ENCODE measurements around the gene VGLL2.
A peak's percentile ranks its signal among the peaks of the same experiment; 100 is the strongest.

VGLL2 gene

GRCh38 chr6:117268924-117269323 is 3.6 kb downstream of the VGLL2 start:
- no peak for DNase-seq (ENCODE audit: low spot score)

GRCh38 chr6:117269638-117270054 is 4.3 kb downstream of the VGLL2 start:
- no peak for DNase-seq (ENCODE audit: low spot score)

- peak; percentile 15 for DNase-seq (ENCODE audit: low spot score)
Measured at GRCh38 chr6:117270055-117270842, 4.9 kb downstream of the VGLL2 start.

- DNase-seq (ENCODE audit: low spot score) = no peak
Measured at GRCh38 chr6:117270843-117271507, 5.6 kb downstream of the VGLL2 start.

- DNase-seq (ENCODE audit: low spot score) = no peak
Measured at GRCh38 chr6:117272032-117272866, 6.9 kb downstream of the VGLL2 start.

GRCh38 chr6:117272891-117273290 is 7.5 kb downstream of the VGLL2 start:
- DNase-seq (ENCODE audit: low spot score) = no peak

GRCh38 chr6:117275205-117275604 is 9.8 kb downstream of the VGLL2 start:
- no peak for DNase-seq (ENCODE audit: low spot score)

GRCh38 chr6:117275711-117276110 is 10.4 kb downstream of the VGLL2 start:
- no peak for DNase-seq (ENCODE audit: low spot score)

GRCh38 chr6:117276778-117277316 is 11.5 kb downstream of the VGLL2 start:
- DNase-seq (ENCODE audit: low spot score) = no peak

- DNase-seq (ENCODE audit: low spot score) = no peak
Measured at GRCh38 chr6:117280922-117281321, 15.6 kb downstream of the VGLL2 start.

GRCh38 chr6:117288083-117288715 is 22.8 kb downstream of the VGLL2 start:
- no peak for DNase-seq (ENCODE audit: low spot score)

- DNase-seq (ENCODE audit: low spot score) = no peak
Measured at GRCh38 chr6:117290173-117290846, 25.0 kb downstream of the VGLL2 start.

- no peak for DNase-seq (ENCODE audit: low spot score)
Measured at GRCh38 chr6:117298941-117299340, 33.6 kb downstream of the VGLL2 start.

- no peak for DNase-seq (ENCODE audit: low spot score)
Measured at GRCh38 chr6:117303323-117303722, 38.0 kb downstream of the VGLL2 start.

GRCh38 chr6:117304446-117304845 is 39.1 kb downstream of the VGLL2 start:
- DNase-seq (ENCODE audit: low spot score) = no peak

GRCh38 chr6:117306227-117306790 is 41.0 kb downstream of the VGLL2 start:
- DNase-seq (ENCODE audit: low spot score) = no peak

- no peak for DNase-seq (ENCODE audit: low spot score)
Measured at GRCh38 chr6:117307655-117308054, 42.3 kb downstream of the VGLL2 start.

- no peak for DNase-seq (ENCODE audit: low spot score)
Measured at GRCh38 chr6:117309069-117309468, 43.7 kb downstream of the VGLL2 start.

- DNase-seq (ENCODE audit: low spot score) = no peak
Measured at GRCh38 chr6:117309611-117310010, 44.3 kb downstream of the VGLL2 start.

- no peak for DNase-seq (ENCODE audit: low spot score)
Measured at GRCh38 chr6:117311310-117311709, 46.0 kb downstream of the VGLL2 start.

GRCh38 chr6:117311726-117312125 is 46.4 kb downstream of the VGLL2 start:
- DNase-seq (ENCODE audit: low spot score) = no peak

Measured in SK-N-DZ (cell line).